Trophoblast cell (in vitro differentiated cells and primary cell): ENCODE measurements around the gene EFCAB3.
A peak's percentile ranks its signal among the peaks of the same experiment; 100 is the strongest.

Source experiments
- DNase-seq, 2 donors: peaks; one replicate each; pipeline ENCODE4 v3.0.0-alpha.2; 2016
- H2AFZ ChIP-seq: 2 replicates; pipeline ENCODE4 v1.6.1; 2013; ENCODE audit warnings: low read length, moderate library complexity, mild to moderate bottlenecking; ENCODE audit not compliant: insufficient read depth, poor library complexity
- H2AK5ac ChIP-seq: 2 replicates; pipeline ENCODE4 v1.6.1; 2013; ENCODE audit warnings: mild to moderate bottlenecking, low read length
- H2BK120ac ChIP-seq: 2 replicates; pipeline ENCODE4 v1.6.1; 2013; ENCODE audit warnings: low read length, mild to moderate bottlenecking, moderate library complexity; ENCODE audit not compliant: insufficient read depth, poor library complexity
- H2BK12ac ChIP-seq: 2 replicates; pipeline ENCODE4 v1.6.1; 2013; ENCODE audit warnings: mild to moderate bottlenecking, low read length, moderate library complexity
- H2BK5ac ChIP-seq: 2 replicates; pipeline ENCODE4 v1.6.1; 2013; ENCODE audit warnings: low read length, low read depth, moderate library complexity, mild to moderate bottlenecking; ENCODE audit not compliant: poor library complexity
- H3K14ac ChIP-seq: 2 replicates; pipeline ENCODE4 v1.6.1; 2013; ENCODE audit warnings: mild to moderate bottlenecking, low read length
- H3K18ac ChIP-seq: 2 replicates; pipeline ENCODE4 v1.6.1; 2013; ENCODE audit warnings: mild to moderate bottlenecking, low read length
- H3K23ac ChIP-seq: 2 replicates; pipeline ENCODE4 v1.6.1; 2013; ENCODE audit warnings: low read length
- H3K27ac ChIP-seq: 2 replicates; pipeline ENCODE4 v1.5.1; 2013; ENCODE audit warnings: low read depth, mild to moderate bottlenecking, inconsistent platforms, low read length, moderate library complexity
- H3K27me3 ChIP-seq: 2 replicates; pipeline ENCODE4 v1.6.1; 2013; ENCODE audit warnings: inconsistent platforms, mild to moderate bottlenecking, low read length, moderate library complexity; ENCODE audit not compliant: insufficient read depth
- H3K36me3 ChIP-seq, 2 experiments: 1 replicate in 1 of 2; 2 replicates in 1 of 2; pipeline ENCODE4 v1.6.1; 2013; ENCODE audit warnings: low read length in 2 of 2, mild to moderate bottlenecking in 2 of 2, moderate library complexity in 1 of 2; ENCODE audit not compliant: insufficient read depth in 2 of 2, control insufficient read depth in 1 of 2
- H3K4ac ChIP-seq: 2 replicates; pipeline ENCODE4 v1.6.1; 2013; ENCODE audit warnings: low read depth, mild to moderate bottlenecking, low read length, moderate library complexity
- H3K4me1 ChIP-seq, 2 experiments: 1 replicate in 1 of 2; 2 replicates in 1 of 2; pipeline ENCODE4 v1.6.1; 2013; ENCODE audit warnings: low read length in 2 of 2, mild to moderate bottlenecking in 2 of 2, moderate library complexity in 1 of 2; ENCODE audit not compliant: insufficient read depth in 2 of 2, control insufficient read depth in 1 of 2
- H3K4me2 ChIP-seq: 2 replicates; pipeline ENCODE4 v1.6.1; 2013; ENCODE audit warnings: inconsistent platforms, mild to moderate bottlenecking, low read length, moderate library complexity
- H3K4me3 ChIP-seq: 2 replicates; pipeline ENCODE4 v1.5.1; 2013; ENCODE audit warnings: mild to moderate bottlenecking, low read depth, low read length, inconsistent platforms
- H3K79me1 ChIP-seq: one replicate; pipeline ENCODE4 v1.6.1; 2013; ENCODE audit warnings: low read length
- H3K79me2 ChIP-seq: 2 replicates; pipeline ENCODE4 v1.6.1; 2013; ENCODE audit warnings: low read length, mild to moderate bottlenecking; ENCODE audit not compliant: control insufficient read depth, insufficient read depth, poor library complexity
- H3K9ac ChIP-seq: 2 replicates; pipeline ENCODE4 v1.6.1; 2013; ENCODE audit warnings: mild to moderate bottlenecking, low read length
- H3K9me3 ChIP-seq: 2 replicates; pipeline ENCODE4 v1.6.1; 2013; ENCODE audit warnings: low read depth, mild to moderate bottlenecking, control low read depth, inconsistent platforms, low read length; ENCODE audit not compliant: insufficient read depth
- H4K12ac ChIP-seq: 2 replicates; pipeline ENCODE4 v1.6.1; 2013; ENCODE audit warnings: low read depth, mild to moderate bottlenecking, low read length, moderate library complexity
- H4K8ac ChIP-seq: 2 replicates; pipeline ENCODE4 v1.6.1; 2013; ENCODE audit warnings: low read depth, mild to moderate bottlenecking, low read length, moderate library complexity
- H4K91ac ChIP-seq: one replicate; pipeline ENCODE4 v1.6.1; 2013; ENCODE audit warnings: low read depth, mild to moderate bottlenecking, low read length, moderate library complexity
- WGBS: extraction: QIAGEN DNeasy Blood & Tissue Kit; methylation state at CpG from one replicate; pipeline ENCODE4 v1.1.7; 2013; ENCODE audit warnings: missing lambda C conversion rate; ENCODE audit not compliant: insufficient read length, insufficient coverage; ENCODE audit errors: extremely low coverage; 5-methylcytosine and 5-hydroxymethylcytosine counted together

The EFCAB3 gene

GRCh38 chr17:62366191-62366590 is 14.2 kb upstream of the EFCAB3 start:
- no peaks in the 10 kb centered on the region for H3K79me1 ChIP-seq
- no peaks in the 10 kb centered on the region for H3K4me1 ChIP-seq
- H3K4ac ChIP-seq = no peak overlapping the region
- no peak overlapping the region for H2BK120ac ChIP-seq
- no peaks in the 10 kb centered on the region for H3K79me2 ChIP-seq
- H2BK12ac ChIP-seq = no peak overlapping the region
- H3K36me3 ChIP-seq = no peaks in the 10 kb centered on the region
- no peak overlapping the region for H2AK5ac ChIP-seq
- no peak overlapping the region for H3K23ac ChIP-seq
- H3K4me2 ChIP-seq = no peak overlapping the region
- no peak overlapping the region for H4K12ac ChIP-seq
- no peak overlapping the region for H3K18ac ChIP-seq
- no peaks in the 10 kb centered on the region for H3K9me3 ChIP-seq
- H2BK5ac ChIP-seq = no peak overlapping the region
- no peak overlapping the region for H4K91ac ChIP-seq
- H3K14ac ChIP-seq = no peak overlapping the region
- H4K8ac ChIP-seq = no peak overlapping the region
- no peak for DNase-seq
- no CpG with 5 or more reads among the region's 2 CpGs for WGBS
- no peak overlapping the region for H2AFZ ChIP-seq
- no peak overlapping the region for H3K9ac ChIP-seq
- no peak overlapping the region for H3K27ac ChIP-seq
- H3K4me3 ChIP-seq = no peak overlapping the region
- H3K27me3 ChIP-seq = no peaks in the 10 kb centered on the region

GRCh38 chr17:62381561-62381960 is 1.2 kb downstream of the EFCAB3 start:
- Histone ChIP-seq H2BK12ac (no peak overlapping the region), H3K14ac (no peak overlapping the region), H3K9ac (no peak overlapping the region), H3K79me1 (no peaks in the 10 kb centered on the region), H2AFZ (no peak overlapping the region), H3K23ac (no peak overlapping the region), H3K4me3 (peak overlapping the region; percentile 50), H4K91ac (no peak overlapping the region), H3K4me1 (no peaks in the 10 kb centered on the region), H3K27me3 (no peaks in the 10 kb centered on the region), H2AK5ac (no peak overlapping the region), H3K27ac (no peak overlapping the region), H2BK120ac (no peak overlapping the region), H3K79me2 (no peaks in the 10 kb centered on the region), H3K18ac (no peak overlapping the region), H2BK5ac (no peak overlapping the region), H3K4me2 (no peak overlapping the region), H4K8ac (no peak overlapping the region), H3K4ac (no peak overlapping the region), H3K36me3 (no peaks in the 10 kb centered on the region), H4K12ac (no peak overlapping the region), H3K9me3 (peaks cover 3% of the 10 kb centered on the region)
- no peak for DNase-seq
- no CpG with 5 or more reads among the region's 18 CpGs for WGBS

- H3K9ac ChIP-seq = peak overlapping the region; percentile 51
- no peak overlapping the region for H3K4me3 ChIP-seq
- no peaks in the 10 kb centered on the region for H3K9me3 ChIP-seq
- H3K18ac ChIP-seq = no peak overlapping the region
- H2BK5ac ChIP-seq = no peak overlapping the region
- no peak overlapping the region for H2AFZ ChIP-seq
- H3K79me2 ChIP-seq = no peaks in the 10 kb centered on the region
- no peak overlapping the region for H3K23ac ChIP-seq
- H3K4ac ChIP-seq = no peak overlapping the region
- no peak overlapping the region for H2BK120ac ChIP-seq
- H3K4me2 ChIP-seq = no peak overlapping the region
- H4K12ac ChIP-seq = no peak overlapping the region
- no peak overlapping the region for H3K27ac ChIP-seq
- H2AK5ac ChIP-seq = no peak overlapping the region
- H3K4me1 ChIP-seq = no peaks in the 10 kb centered on the region
- no peak overlapping the region for H2BK12ac ChIP-seq
- no peak overlapping the region for H3K14ac ChIP-seq
- no peak overlapping the region for H4K8ac ChIP-seq
- no peaks in the 10 kb centered on the region for H3K27me3 ChIP-seq
- WGBS = no CpG with 5 or more reads among the region's 1 CpG
- DNase-seq = no peak
- H4K91ac ChIP-seq = no peak overlapping the region
- H3K36me3 ChIP-seq = no peaks in the 10 kb centered on the region
- no peaks in the 10 kb centered on the region for H3K79me1 ChIP-seq
These were observed 8.5 kb downstream of the EFCAB3 start for GRCh38 chr17:62388856-62389255.

- Histone ChIP-seq H3K9me3 (no peaks in the 10 kb centered on the region), H3K4me2 (no peak overlapping the region), H3K4me3 (no peak overlapping the region), H3K18ac (no peak overlapping the region), H3K9ac (no peak overlapping the region), H4K12ac (no peak overlapping the region), H3K36me3 (no peaks in the 10 kb centered on the region), H2BK12ac (no peak overlapping the region), H4K91ac (no peak overlapping the region), H3K79me1 (no peaks in the 10 kb centered on the region), H3K4ac (no peak overlapping the region), H2BK5ac (no peak overlapping the region), H3K14ac (no peak overlapping the region), H3K4me1 (no peaks in the 10 kb centered on the region), H3K27ac (no peak overlapping the region), H3K23ac (no peak overlapping the region), H2AFZ (no peak overlapping the region), H2BK120ac (no peak overlapping the region), H3K27me3 (no peaks in the 10 kb centered on the region), H2AK5ac (no peak overlapping the region), H4K8ac (no peak overlapping the region), H3K79me2 (no peaks in the 10 kb centered on the region)
- DNase-seq = no peak
- WGBS = no CpG with 5 or more reads among the region's 1 CpG
These were observed 12.6 kb downstream of the EFCAB3 start for GRCh38 chr17:62392908-62393307.
